ENCODE data around the gene POU2AF1. TPM values are rescaled to one million over a fixed set of nuclear protein-coding genes. Genes with fewer than 3 reads are reported as not detected.
A peak's percentile ranks its signal among the peaks of the same experiment; 100 is the strongest.

Gene POU2AF1
- total and polyA plus RNA-seq, 2 of the 13 experiments (the other 11 are each of a cell fraction or from before 2014, with no cell fraction given): 1.9 to 3.6 TPM

GRCh38 chr11:111395081-111395480 lies 16.0 kb upstream of the POU2AF1 start (continued):
- TF ChIP-seq ATF2 (CRISPR knock-in tag; IDR thresholded peaks at IDR 0.05): peak; percentile 69
- TF ChIP-seq ZNF713 (CRISPR knock-in tag; IDR thresholded peaks at IDR 0.05): no peak
- TF ChIP-seq ZBTB4 (CRISPR knock-in tag; IDR thresholded peaks at IDR 0.05; ENCODE audit: borderline replicate concordance): peak; percentile 75
- TF ChIP-seq GRHL1 (CRISPR knock-in tag; conservative IDR thresholded peaks at IDR 0.05): no peak
- no peak for TF ChIP-seq ZNF749 (CRISPR knock-in tag; IDR thresholded peaks at IDR 0.05; ENCODE audit: borderline replicate concordance)
- TF ChIP-seq ZNF317 (CRISPR knock-in tag; IDR thresholded peaks at IDR 0.05): peak; percentile 61; the same call in 1 of the 2 replicates
- 0 out of 2 replicates have a peak, but pooled peaks have one; percentile 35 for TF ChIP-seq SMAD3 (CRISPR knock-in tag; IDR thresholded peaks at IDR 0.05)
- no peak for TF ChIP-seq ZNF460 (CRISPR knock-in tag; IDR thresholded peaks at IDR 0.05; ENCODE audit: borderline replicate concordance)
- no peak for TF ChIP-seq NFE2 (CRISPR knock-in tag; IDR thresholded peaks at IDR 0.05)
- TF ChIP-seq KLF13 (CRISPR knock-in tag; IDR thresholded peaks at IDR 0.05): no peak
- TF ChIP-seq RAD51 (IDR thresholded peaks at IDR 0.05; ENCODE audit: borderline replicate concordance): no peak
- no peak for TF ChIP-seq NFIC (IDR thresholded peaks at IDR 0.05; ENCODE audit: low read length)
- TF ChIP-seq FOSL2 (CRISPR knock-in tag; IDR thresholded peaks at IDR 0.05): peak; percentile 53
- peak; percentile 92 for TF ChIP-seq MYC (CRISPR knock-in tag; IDR thresholded peaks at IDR 0.05; ENCODE audit: borderline replicate concordance)
- TF ChIP-seq ZNF615 (CRISPR knock-in tag; IDR thresholded peaks at IDR 0.05; ENCODE audit: borderline replicate concordance): no peak
- no peak for TF ChIP-seq HNF1A (IDR thresholded peaks at IDR 0.05; ENCODE audit: low read depth)
- no peak; the same call in 1 of the 2 replicates for TF ChIP-seq HNF1A (CRISPR knock-in tag; IDR thresholded peaks at IDR 0.05; ENCODE audit: borderline replicate concordance)
- peak; percentile 76; the same call in 1 of the 2 replicates for TF ChIP-seq PATZ1 (CRISPR knock-in tag; IDR thresholded peaks at IDR 0.05)
